B cell (primary cell): ENCODE data around the gene MICAL3. TPM values are rescaled to one million over a fixed set of nuclear protein-coding genes. Genes with fewer than 3 reads are reported as not detected.

Experiments
- ATAC-seq: fragments of 200-7000 bp; cut with Tn5 transposase; one replicate; pipeline ENCODE4 v1.10.0; 2021; ENCODE audit warnings: low read depth, mild to moderate bottlenecking, moderate number of reproducible peaks, moderate library complexity
- CTCF ChIA-PET: fragments of 350-600 bp; sonication (Branson Sonifier 250); formaldehyde crosslinking; loops from one replicate; lab custom pipeline; 2021; ENCODE audit warnings: antibody characterized with exemption, inconsistent platforms; lab: Charles Lee
- POLR2A ChIA-PET: fragments of 350-600 bp; sonication (Branson Sonifier 250); formaldehyde crosslinking; loops from one replicate; lab custom pipeline; 2021; ENCODE audit warnings: antibody characterized with exemption; lab: Charles Lee
- DNase-seq: peaks from one replicate; pipeline ENCODE4 v3.0.0; 2013
- H2AFZ ChIP-seq: 2 replicates; pipeline ENCODE4 v1.6.1; 2012; ENCODE audit warnings: mild to moderate bottlenecking, low read depth, low read length; ENCODE audit not compliant: insufficient read depth, poor library complexity, severe bottlenecking
- H3K27ac ChIP-seq, 2 donors: 1 replicate in 1 of 2; 2 replicates in 1 of 2; pipeline ENCODE4 v1.5.1; 2012 to 2013; ENCODE audit warnings: low read length in 2 of 2, mild to moderate bottlenecking in 2 of 2, moderate library complexity in 1 of 2
- H3K27me3 ChIP-seq, 4 experiments: fragments of 200-600 bp in 1 of 4; sonication (generic) in 1 of 4; replicated peaks in 1 of 4; 1 replicate in 2 of 4; 2 replicates in 2 of 4; pipeline versions ENCODE4 v1.6.1 to v1.7.0; 2013 to 2016; ENCODE audit warnings: low read length in 3 of 4, mild to moderate bottlenecking in 2 of 4, mixed read lengths in 1 of 4, moderate library complexity in 1 of 4; ENCODE audit not compliant: insufficient read depth in 4 of 4, control insufficient read depth in 3 of 4; ENCODE audit errors: control extremely low read depth in 1 of 4
- H3K36me3 ChIP-seq, 2 experiments: replicated peaks in 1 of 2; 1 replicate in 1 of 2; 2 replicates in 1 of 2; pipeline versions ENCODE4 v1.6.1 to v1.7.1; 2013; ENCODE audit warnings: low read length in 1 of 2; ENCODE audit not compliant: insufficient read depth in 2 of 2, control insufficient read depth in 1 of 2; ENCODE audit errors: control extremely low read depth in 1 of 2, extremely low read depth in 1 of 2
- H3K4me1 ChIP-seq, 2 donors: fragments of 200-600 bp in 1 of 2; sonication (generic) in 1 of 2; 1 replicate in 1 of 2; 2 replicates in 1 of 2; pipeline versions ENCODE4 v1.5.1 to v1.6.1; 2013 to 2017; ENCODE audit warnings: low read length in 2 of 2; ENCODE audit not compliant: control insufficient read depth in 2 of 2, insufficient read depth in 2 of 2
- H3K4me2 ChIP-seq: replicated peaks from 2 replicates; pipeline ENCODE3; 2012; ENCODE audit warnings: mild to moderate bottlenecking, low read depth, low read length; ENCODE audit not compliant: poor library complexity, severe bottlenecking
- H3K4me3 ChIP-seq, 5 experiments: fragments of 200-600 bp in 1 of 5; sonication (generic) in 1 of 5; 1 replicate in 3 of 5; 2 replicates in 2 of 5; pipeline versions ENCODE4 v1.5.1 to v1.7.0; 2011 to 2016; ENCODE audit warnings: low read length in 4 of 5, mild to moderate bottlenecking in 4 of 5, low read depth in 2 of 5, control low read depth in 1 of 5, moderate library complexity in 1 of 5; ENCODE audit not compliant: insufficient read depth in 1 of 5; ENCODE audit errors: control extremely low read depth in 1 of 5, extremely low read depth in 1 of 5
- H3K79me2 ChIP-seq: fragments of 200-600 bp; sonication (generic); one replicate; pipeline ENCODE4 v1.6.0; 2016; ENCODE audit warnings: low read length; ENCODE audit not compliant: control insufficient read depth, insufficient read depth
- H3K9ac ChIP-seq: fragments of 200-600 bp; sonication (generic); 2 replicates; pipeline ENCODE4 v1.6.1; 2017; ENCODE audit warnings: mild to moderate bottlenecking, low read length, moderate library complexity
- H3K9me3 ChIP-seq, 3 donors: one replicate each; pipeline versions ENCODE4 v1.6.1 to v1.7.1; 2013; ENCODE audit warnings: low read length in 2 of 3; ENCODE audit not compliant: control insufficient read depth in 2 of 3, insufficient read depth in 1 of 3; ENCODE audit errors: control extremely low read depth in 1 of 3
- H4K20me1 ChIP-seq: 2 replicates; pipeline ENCODE4 v1.6.0; 2012; ENCODE audit warnings: mild to moderate bottlenecking, low read length; ENCODE audit not compliant: insufficient read depth, control insufficient read depth, poor library complexity, severe bottlenecking
- H3K27ac Mint-ChIP-seq: one replicate; pipeline ENCODE4 v1.8.0; 2021; ENCODE audit warnings: mixed read lengths
- H3K27me3 Mint-ChIP-seq: one replicate; pipeline ENCODE4 v1.8.0; 2021; ENCODE audit warnings: mixed read lengths
- H3K4me1 Mint-ChIP-seq: one replicate; pipeline ENCODE4 v1.8.0; 2021; ENCODE audit warnings: mixed read lengths
- H3K4me3 Mint-ChIP-seq: one replicate; pipeline ENCODE4 v1.8.0; 2021; ENCODE audit warnings: mixed read lengths
- H3K9me3 Mint-ChIP-seq: one replicate; pipeline ENCODE4 v1.8.0; 2022; ENCODE audit warnings: mixed read lengths; ENCODE audit not compliant: insufficient read depth
- CTCF ChIP-seq: fragments of 200-600 bp; IDR thresholded peaks from one replicate; pipeline ENCODE4 v1.8.0; 2022; ENCODE audit warnings: antibody characterized with exemption, mild to moderate bottlenecking
- EZH2 ChIP-seq: IDR thresholded peaks from 2 replicates; pipeline ENCODE4 v1.6.1; 2012; ENCODE audit warnings: borderline replicate concordance, low read depth, mild to moderate bottlenecking, moderate library complexity, low read length; ENCODE audit not compliant: insufficient read depth, poor library complexity, severe bottlenecking
- WGBS: methylation state at CpG from one replicate; pipeline ENCODE4 v1.1.5; 2013; ENCODE audit warnings: missing lambda C conversion rate; ENCODE audit not compliant: insufficient coverage; 5-methylcytosine and 5-hydroxymethylcytosine counted together
- intact Hi-C: fragments of 100-400 bp; cut with micrococcal nuclease; formaldehyde crosslinking; loops from one replicate; pipeline ENCODE4 v1.10.0; 2022
- polyA plus RNA-seq: library from polyadenylated mRNA; depleted of rRNA; stranded (reverse); fragments of >200 nt; gene quantifications from 2 replicates; pipeline ENCODE4 v1.2.3, GENCODE V29; 2012
- total RNA-seq, 2 donors: library from RNA; stranded (reverse); fragments of 120-200 nt in 1 of 2; gene quantifications; 1 replicate in 1 of 2; 2 replicates in 1 of 2; pipeline versions ENCODE4 v1.2.3 to v1.2.4, GENCODE V29; 2013 to 2022

The MICAL3 gene
- total and polyA plus RNA-seq, 2 donors (not counting 1 experiment from before 2014, with no cell fraction given), result 50.5 to 253 TPM

GRCh38 chr22:17970201-17970708 is 54.1 kb downstream of the MICAL3 start:
- TF ChIP-seq CTCF, result no peak
- TF ChIP-seq EZH2, result no peak
- peak overlapping the region; percentile 91 for H3K27ac Mint-ChIP-seq
- H3K27me3 Mint-ChIP-seq, result no peaks in the 10 kb centered on the region
- H4K20me1 ChIP-seq, result peaks cover 96% of the 10 kb centered on the region
- WGBS, result 27% methylated on average over 9 of the region's 10 CpGs
- peak overlapping the region; percentile 77 for H3K4me3 Mint-ChIP-seq
- peak overlapping the region in 1 of 2 donors; percentile 50 for H3K27ac ChIP-seq
- H3K9ac ChIP-seq, result no peak overlapping the region
- no peaks in the 10 kb centered on the region for H3K9me3 Mint-ChIP-seq
- peaks cover 52 to 62% of the 10 kb centered on the region in 2 donors for H3K4me1 ChIP-seq
- peak; percentile 43 for ATAC-seq
- no peaks in the 10 kb centered on the region for H3K27me3 ChIP-seq
- no peak overlapping the region for H2AFZ ChIP-seq
- peak; percentile 31 for DNase-seq
- peaks cover 99% of the 10 kb centered on the region for H3K79me2 ChIP-seq
- intact Hi-C loops, result loop anchor here (5.0 kb wide), 1 partner anchor 33 kb away; no protein-coding TSS in a partner anchor
- H3K36me3 ChIP-seq, result peaks cover 0 to 43% of the 10 kb centered on the region in 2 experiments
- ChIA-PET POLR2A (no interaction called here), CTCF (interaction anchor here (1.2 kb wide), 1 partner anchor 106 kb away, joined by 3 read pairs; no protein-coding TSS in a partner anchor)
- peak overlapping the region; percentile 44 for H3K4me2 ChIP-seq
- H3K9me3 ChIP-seq, result no peaks in the 10 kb centered on the region
- no peak overlapping the region for H3K4me3 ChIP-seq
- peaks cover 82% of the 10 kb centered on the region for H3K4me1 Mint-ChIP-seq

- H3K27ac Mint-ChIP-seq, result peak overlapping the region; percentile 26
Observed at GRCh38 chr22:17969701-17970113, 54.7 kb downstream of the MICAL3 start.

More at GRCh38 chr22:17969701-17970113, 54.7 kb downstream of the MICAL3 start:
- H4K20me1 ChIP-seq, result peaks cover 96% of the 10 kb centered on the region
- no peaks in the 10 kb centered on the region for H3K27me3 ChIP-seq
- H3K9me3 ChIP-seq, result no peaks in the 10 kb centered on the region
- peak overlapping the region; percentile 44 for H3K4me2 ChIP-seq
- ChIA-PET CTCF (no interaction called here), POLR2A (no interaction called here)
- DNase-seq, result no peak
- H3K36me3 ChIP-seq, result peaks cover 0 to 43% of the 10 kb centered on the region in 2 experiments
- H2AFZ ChIP-seq, result no peak overlapping the region
- Mint-ChIP-seq H3K4me3 (no peak overlapping the region), H3K9me3 (no peaks in the 10 kb centered on the region), H3K4me1 (peaks cover 82% of the 10 kb centered on the region), H3K27me3 (no peaks in the 10 kb centered on the region)
- H3K27ac ChIP-seq, result peak overlapping the region in 1 of 2 donors; percentile 50
- intact Hi-C loops, result loop anchor here (5.0 to 10.0 kb wide), 2 partner anchors 32 to 55 kb away; no protein-coding TSS in a partner anchor
- peaks cover 99% of the 10 kb centered on the region for H3K79me2 ChIP-seq
- TF ChIP-seq CTCF (no peak), EZH2 (no peak)
- WGBS, result 93% methylated on average over 10 of the region's 11 CpGs
- no peak overlapping the region for H3K9ac ChIP-seq
- no peak overlapping the region for H3K4me3 ChIP-seq
- peaks cover 52 to 62% of the 10 kb centered on the region in 2 donors for H3K4me1 ChIP-seq
- ATAC-seq, result no peak
